HT-29 (cell line): ENCODE measurements around the gene GRID1. TPM values are rescaled to one million over a fixed set of nuclear protein-coding genes. Genes with fewer than 3 reads are reported as not detected.

Source experiments
- DNase-seq: peaks from one replicate; pipeline ENCODE4 v3.0.0-alpha.2; 2015; ENCODE audit warnings: low spot score
- total RNA-seq: library from RNA; depleted of rRNA; stranded (reverse); fragments of >200 nt; shearing (Covaris generic); gene quantifications from 2 replicates; pipeline ENCODE4 v1.2.3, GENCODE V29; 2014

Gene GRID1
- total RNA-seq, 1 experiment from 2014 or later = not detected

- DNase-seq = no peak
These were observed 301.5 kb downstream of the GRID1 start for GRCh38 chr10:86064931-86065662.

- no peak for DNase-seq
These were observed 302.4 kb downstream of the GRID1 start for GRCh38 chr10:86064219-86064618.

GRCh38 chr10:86063341-86063740 is 303.3 kb downstream of the GRID1 start:
- DNase-seq = no peak

- DNase-seq = no peak
These were observed 303.9 kb downstream of the GRID1 start for GRCh38 chr10:86062647-86063145.

GRCh38 chr10:86062198-86062550 is 304.4 kb downstream of the GRID1 start:
- no peak for DNase-seq

- no peak for DNase-seq
These were observed 305.1 kb downstream of the GRID1 start for GRCh38 chr10:86061278-86062197.

GRCh38 chr10:86060386-86061277 is 306.0 kb downstream of the GRID1 start:
- DNase-seq = no peak

GRCh38 chr10:86059892-86060291 is 306.7 kb downstream of the GRID1 start:
- no peak for DNase-seq

GRCh38 chr10:86058964-86059363 is 307.6 kb downstream of the GRID1 start:
- DNase-seq = no peak

GRCh38 chr10:86057708-86058107 is 308.9 kb downstream of the GRID1 start:
- no peak for DNase-seq

GRCh38 chr10:86056672-86057071 is 309.9 kb downstream of the GRID1 start:
- DNase-seq = no peak

GRCh38 chr10:86055928-86056327 is 310.7 kb downstream of the GRID1 start:
- DNase-seq = no peak

GRCh38 chr10:86053675-86054074 is 312.9 kb downstream of the GRID1 start:
- no peak for DNase-seq

- no peak for DNase-seq
These were observed 315.0 kb downstream of the GRID1 start for GRCh38 chr10:86051586-86051985.

GRCh38 chr10:86049442-86049841 is 317.2 kb downstream of the GRID1 start:
- DNase-seq = no peak

- no peak for DNase-seq
These were observed 317.6 kb downstream of the GRID1 start for GRCh38 chr10:86048973-86049372.

GRCh38 chr10:86048571-86048970 is 318.0 kb downstream of the GRID1 start:
- no peak for DNase-seq

GRCh38 chr10:86047588-86047987 is 319.0 kb downstream of the GRID1 start:
- no peak for DNase-seq

- no peak for DNase-seq
These were observed 319.6 kb downstream of the GRID1 start for GRCh38 chr10:86046845-86047460.

- no peak for DNase-seq
These were observed 320.7 kb downstream of the GRID1 start for GRCh38 chr10:86045896-86046295.

- no peak for DNase-seq
These were observed 322.6 kb downstream of the GRID1 start for GRCh38 chr10:86044029-86044428.
